GM21526 (cell line): ENCODE results near the gene PACS1.
"Not testable (repeated sequence)": the region's sequence is repeated elsewhere in the genome, so short reads cannot be mapped to it uniquely, and the experiment has no call there.

Experiments used
- ATAC-seq: cut with Tn5 transposase; IDR thresholded peaks from one replicate; pipeline ENCODE4 v1.9.1; 2021; ENCODE audit warnings: moderate library complexity; ENCODE audit not compliant: unreplicated experiment, low FRiP score

Gene PACS1

GRCh38 chr11:66072518-66072917, 2.4 kb downstream of the PACS1 start:
- no peak for ATAC-seq

- no peak for ATAC-seq
Measured at GRCh38 chr11:66073669-66074068, 3.6 kb downstream of the PACS1 start.

- ATAC-seq = no peak
Measured at GRCh38 chr11:66075273-66075672, 5.2 kb downstream of the PACS1 start.

- ATAC-seq = no peak
Measured at GRCh38 chr11:66076561-66076960, 6.5 kb downstream of the PACS1 start.

- ATAC-seq = no peak
Measured at GRCh38 chr11:66077927-66078326, 7.9 kb downstream of the PACS1 start.

- not testable (repeated sequence) for ATAC-seq
Measured at GRCh38 chr11:66078949-66079348, 8.9 kb downstream of the PACS1 start.

GRCh38 chr11:66080055-66080817, 10.2 kb downstream of the PACS1 start:
- ATAC-seq = no peak

GRCh38 chr11:66081505-66081904, 11.4 kb downstream of the PACS1 start:
- no peak for ATAC-seq

GRCh38 chr11:66082946-66083698, 13.1 kb downstream of the PACS1 start:
- ATAC-seq = no peak

- no peak for ATAC-seq
Measured at GRCh38 chr11:66083767-66084166, 13.7 kb downstream of the PACS1 start.

- no peak for ATAC-seq
Measured at GRCh38 chr11:66084821-66085475, 14.9 kb downstream of the PACS1 start.

- ATAC-seq = no peak
Measured at GRCh38 chr11:66087148-66087908, 17.3 kb downstream of the PACS1 start.

- ATAC-seq = no peak
Measured at GRCh38 chr11:66089067-66089466, 19.0 kb downstream of the PACS1 start.

- no peak for ATAC-seq
Measured at GRCh38 chr11:66090288-66090687, 20.2 kb downstream of the PACS1 start.

- ATAC-seq = not testable (repeated sequence)
Measured at GRCh38 chr11:66092125-66092524, 22.1 kb downstream of the PACS1 start.

GRCh38 chr11:66099746-66100145, 29.7 kb downstream of the PACS1 start:
- ATAC-seq = not testable (repeated sequence)

GRCh38 chr11:66100272-66101065, 30.4 kb downstream of the PACS1 start:
- ATAC-seq = no peak

GRCh38 chr11:66101066-66101464, 31.0 kb downstream of the PACS1 start:
- no peak for ATAC-seq

GRCh38 chr11:66104057-66104638, 34.1 kb downstream of the PACS1 start:
- ATAC-seq = no peak
